GM19397 (cell line): ENCODE results near the gene ARHGAP27.
"Not testable (repeated sequence)": the region's sequence is repeated elsewhere in the genome, so short reads cannot be mapped to it uniquely, and the experiment has no call there.

ENCODE experiments used
- ATAC-seq: cut with Tn5 transposase; IDR thresholded peaks from one replicate; pipeline ENCODE4 v1.9.1; 2021; ENCODE audit warnings: mild to moderate bottlenecking, moderate library complexity; ENCODE audit not compliant: unreplicated experiment

The ARHGAP27 gene

GRCh38 chr17:45447650-45448049 lies 15.0 kb upstream of the ARHGAP27 start:
- ATAC-seq: not testable (repeated sequence)

DNA sequence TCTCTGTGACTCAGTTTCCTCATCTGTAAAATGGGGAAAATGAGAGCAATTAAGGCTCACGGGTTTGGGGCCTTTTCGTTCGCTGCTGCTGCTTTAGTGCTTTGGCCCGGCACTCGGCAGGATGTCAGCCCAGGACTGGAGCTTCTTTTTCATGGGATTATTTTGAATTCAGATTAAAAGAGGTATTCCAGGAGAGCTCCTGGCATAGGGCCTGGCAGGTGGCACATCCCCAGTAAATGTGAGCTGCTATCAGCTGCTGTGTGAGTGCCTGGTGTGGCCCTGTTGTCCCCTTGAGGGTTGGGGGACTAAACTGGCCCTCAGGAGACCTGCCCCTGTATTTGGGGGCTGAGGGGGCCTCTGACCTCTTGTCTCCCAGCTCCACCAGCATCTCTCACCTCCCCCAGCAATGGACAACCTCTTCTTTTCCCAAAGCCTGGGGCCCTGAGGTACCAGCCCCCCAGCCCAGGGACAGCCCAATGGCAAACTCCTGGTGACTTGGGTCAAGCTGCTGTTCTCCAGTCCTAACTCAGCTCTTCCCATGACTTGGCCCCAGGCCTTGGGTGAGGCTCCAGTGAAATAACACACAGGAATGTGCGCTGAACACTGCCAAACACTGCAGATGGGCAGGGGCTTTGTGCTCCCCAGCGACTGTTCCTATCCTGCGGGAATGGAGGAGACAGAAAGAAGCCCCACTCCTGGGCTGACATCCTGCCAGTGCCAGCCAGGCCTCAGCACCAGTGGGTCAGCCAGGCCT lies 14.4 kb upstream of the ARHGAP27 start:
- not testable (repeated sequence) for ATAC-seq

DNA sequence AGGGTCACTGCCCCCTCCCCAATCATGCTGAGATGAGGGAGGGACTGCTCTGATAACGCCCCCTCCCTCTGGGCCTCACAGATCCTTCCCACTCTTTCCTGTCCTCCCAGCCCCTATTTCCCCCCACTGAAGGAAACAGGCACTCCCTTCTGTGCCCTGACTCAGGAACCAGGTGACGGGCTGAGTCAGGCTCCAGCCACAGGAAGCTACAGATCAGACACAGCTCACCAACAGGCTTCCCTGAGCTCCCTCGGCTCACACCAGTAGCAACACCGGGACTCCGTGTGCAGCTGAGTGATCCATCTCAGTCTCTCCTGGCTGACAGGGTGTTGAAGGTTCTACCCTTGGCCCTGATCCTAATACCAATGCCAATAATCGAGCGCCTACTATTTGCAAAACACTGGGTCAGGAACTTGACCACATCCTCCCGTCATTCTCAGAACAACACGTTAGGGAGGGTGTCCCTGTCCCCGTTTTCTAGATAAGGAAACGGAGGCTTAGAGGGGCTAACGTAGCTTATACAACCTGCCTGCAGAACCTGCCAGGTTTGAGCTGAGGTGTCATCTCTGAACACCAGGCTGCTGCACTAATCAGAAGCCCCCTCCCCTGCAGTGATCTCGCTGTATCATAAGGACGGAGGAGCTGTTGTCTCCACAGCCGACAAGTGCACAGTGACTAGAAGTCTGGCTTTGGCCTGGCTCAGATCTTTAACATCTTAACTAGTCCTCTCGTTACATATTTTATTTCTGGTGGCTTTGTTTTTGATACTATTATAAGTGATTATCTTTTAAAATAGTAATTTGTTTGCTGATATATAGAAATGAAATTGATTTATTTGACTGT lies 13.5 kb upstream of the ARHGAP27 start:
- ATAC-seq: not testable (repeated sequence)

DNA sequence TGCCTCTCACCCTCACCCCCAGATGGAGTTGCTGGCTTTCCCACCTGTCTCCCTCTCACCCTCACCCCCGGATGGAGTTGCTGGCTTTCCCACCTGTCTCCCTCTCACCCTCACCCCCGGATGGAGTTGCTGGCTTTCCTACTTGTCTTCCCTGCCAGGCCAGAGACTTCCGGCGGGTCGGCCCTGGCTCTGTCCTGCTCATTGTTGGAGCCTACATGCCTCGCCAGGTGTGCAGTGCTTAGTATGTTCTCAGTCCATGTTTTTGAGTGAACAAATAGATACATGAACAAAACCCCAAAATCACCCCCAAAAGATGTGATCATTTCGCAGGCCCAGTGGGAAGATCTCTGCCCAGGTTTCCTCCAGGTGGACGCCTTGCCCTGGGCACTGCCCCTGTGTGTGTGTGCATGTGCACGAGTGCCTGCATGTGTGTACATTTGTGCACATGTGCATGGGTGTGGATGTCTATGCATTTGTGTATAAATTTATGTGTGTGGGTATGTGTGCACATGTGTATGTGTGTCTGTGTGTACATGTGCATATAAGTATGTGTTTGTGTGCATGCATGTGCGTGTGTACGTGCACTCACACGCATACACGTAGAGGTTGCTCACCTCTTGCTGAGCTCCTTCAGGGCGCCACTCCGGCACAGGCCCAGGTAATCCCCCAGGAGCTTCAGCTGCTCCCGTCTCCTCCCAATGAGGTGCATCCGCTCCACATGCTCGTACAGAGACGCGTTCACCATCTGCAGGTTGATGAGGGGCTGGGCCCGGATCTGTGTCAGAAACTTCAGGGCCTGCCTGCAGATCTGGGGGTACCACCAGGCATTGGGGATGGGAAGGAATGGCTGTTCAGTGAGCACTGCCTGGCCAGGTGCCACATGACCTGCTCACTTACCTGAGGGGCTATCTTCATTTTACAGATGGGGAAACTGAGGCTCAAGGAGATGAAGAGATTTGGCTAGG lies 12.5 kb upstream of the ARHGAP27 start:
- not testable (repeated sequence) for ATAC-seq

GRCh38 chr17:45444301-45444700 lies 11.6 kb upstream of the ARHGAP27 start:
- not testable (repeated sequence) for ATAC-seq

GRCh38 chr17:45443371-45444260 lies 10.9 kb upstream of the ARHGAP27 start:
- not testable (repeated sequence) for ATAC-seq

- no peak for ATAC-seq
Observed at GRCh38 chr17:45441526-45442310, 9.0 kb upstream of the ARHGAP27 start.

- ATAC-seq: not testable (repeated sequence)
Observed at GRCh38 chr17:45440839-45441515, 8.3 kb upstream of the ARHGAP27 start.

DNA sequence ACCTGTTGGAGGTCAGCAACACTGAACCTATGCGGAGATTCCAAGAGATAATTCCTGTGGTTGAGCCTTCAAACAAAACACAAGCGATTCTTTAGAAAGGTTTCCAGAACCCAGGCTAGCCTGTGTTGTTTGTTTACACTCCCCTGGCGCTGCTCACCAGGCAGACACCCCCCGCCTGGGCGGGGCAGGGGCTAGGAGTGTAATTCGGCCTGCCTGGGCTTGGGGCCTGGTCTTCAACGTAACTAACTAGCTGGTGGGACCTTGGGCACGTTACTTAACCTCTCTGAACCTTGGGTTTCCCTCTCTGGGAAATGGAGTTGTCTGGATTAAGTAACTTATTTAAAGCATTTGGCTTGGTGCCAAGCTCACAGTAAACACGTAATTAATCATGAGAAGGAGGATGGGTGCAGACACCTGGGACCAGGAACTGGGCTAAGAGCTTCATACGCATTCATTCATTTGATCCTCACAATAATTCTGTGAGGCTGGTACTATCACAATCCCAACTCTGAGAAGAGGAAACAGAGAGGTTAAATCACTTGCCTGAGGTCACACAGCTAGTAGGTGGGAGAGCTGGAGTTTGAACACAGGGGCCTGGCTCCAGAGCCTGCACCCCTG lies 7.6 kb upstream of the ARHGAP27 start:
- ATAC-seq: no peak

GRCh38 chr17:45438931-45439610 lies 6.4 kb upstream of the ARHGAP27 start:
- ATAC-seq: no peak

DNA sequence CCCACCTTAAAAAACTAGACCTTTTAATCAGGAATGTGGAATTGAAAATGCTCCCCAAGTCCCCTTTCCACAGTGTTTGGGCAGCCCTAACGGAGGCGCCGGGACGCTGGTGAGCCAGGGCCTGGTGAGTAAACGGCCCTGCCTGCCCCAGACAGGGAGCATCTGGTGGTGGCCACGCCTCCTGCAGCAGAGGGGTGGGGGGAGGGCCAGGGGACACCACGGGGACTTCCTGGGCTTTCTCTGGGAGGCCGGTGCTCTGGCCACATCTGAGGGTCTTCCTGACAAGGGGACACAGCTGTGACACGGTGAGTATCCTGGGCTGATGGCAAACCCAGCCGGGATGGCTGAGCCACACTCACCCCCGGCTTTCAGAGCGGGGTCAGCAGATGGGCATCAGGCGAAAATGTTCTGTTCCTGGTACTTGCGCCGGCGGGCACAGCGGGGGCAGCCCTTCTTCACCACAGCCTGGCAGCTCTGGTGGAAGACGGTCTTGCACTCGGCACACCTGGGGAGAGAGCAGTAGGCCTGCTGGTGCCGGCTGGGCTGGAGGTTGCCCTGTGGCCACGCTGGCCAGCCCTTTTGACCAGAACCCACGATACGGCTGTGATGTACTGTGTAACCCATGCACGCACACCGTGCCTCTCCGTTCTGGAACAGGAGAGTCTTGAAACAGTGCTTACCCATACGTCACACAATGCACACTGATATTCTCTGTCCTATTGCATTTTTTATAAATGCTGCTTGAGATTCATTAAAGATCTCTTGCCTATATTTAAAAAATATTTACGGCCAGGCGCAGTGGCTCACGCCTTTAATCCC lies 5.0 kb upstream of the ARHGAP27 start:
- ATAC-seq: no peak

DNA sequence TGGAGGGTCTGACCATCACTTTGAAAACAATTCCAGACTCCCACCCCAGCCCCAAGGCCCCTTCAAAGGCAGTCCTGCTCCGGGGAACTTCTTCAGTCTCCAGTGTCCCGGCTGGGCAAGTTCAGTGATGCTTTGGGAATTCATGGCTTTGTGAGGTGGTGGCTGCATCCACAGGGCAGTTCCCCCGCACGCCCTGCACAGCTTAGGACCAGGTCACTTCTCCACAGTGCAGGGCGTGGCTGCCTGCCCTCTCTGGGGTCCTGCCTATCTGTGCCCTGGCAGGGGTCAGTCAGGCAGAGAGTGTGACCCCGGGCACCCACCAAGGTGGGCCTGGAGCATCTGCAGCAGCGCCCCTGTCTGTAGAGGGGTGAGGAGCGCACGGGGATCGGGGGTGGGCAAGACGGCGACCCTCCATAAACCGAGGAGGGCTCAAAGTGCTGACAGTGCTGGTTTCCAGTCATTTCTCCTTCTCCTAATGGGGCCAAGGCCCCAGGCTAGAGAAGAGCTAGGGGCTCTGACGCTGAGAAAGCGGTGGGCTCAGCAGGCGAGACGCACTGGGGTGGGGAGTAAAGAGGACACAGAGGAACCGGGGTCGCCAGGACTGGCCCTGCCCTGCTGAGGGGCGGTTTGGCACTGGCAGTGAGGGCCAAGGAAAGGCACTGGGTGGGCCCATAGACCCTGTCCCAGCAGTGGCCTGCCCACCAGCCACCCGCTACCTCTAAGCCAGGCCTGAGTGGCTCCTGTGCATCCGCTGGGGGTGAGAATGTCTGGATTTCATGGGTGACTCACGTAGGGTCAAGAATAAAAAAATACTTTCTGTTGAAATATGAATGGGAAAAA lies 4.2 kb upstream of the ARHGAP27 start:
- no peak for ATAC-seq

DNA sequence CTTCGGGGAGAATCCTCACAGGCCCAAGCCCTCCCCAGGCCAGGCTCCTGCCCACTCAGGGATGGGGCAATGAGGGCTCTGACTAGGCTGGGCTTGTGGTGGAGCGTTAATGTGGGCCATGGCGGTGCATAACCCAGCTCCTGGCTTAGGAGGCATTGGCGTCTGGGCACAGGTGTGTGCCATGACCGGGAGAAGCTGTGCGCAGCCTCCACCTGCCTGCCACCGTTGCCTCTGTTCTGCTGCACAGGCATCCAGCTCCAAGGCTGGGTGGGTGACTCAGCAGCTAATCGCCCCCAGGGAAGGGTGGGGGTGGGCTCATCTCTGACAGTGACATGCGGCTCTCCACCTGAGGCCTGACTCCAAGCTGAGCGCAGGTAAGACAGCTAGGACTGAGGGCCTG lies 3.5 kb upstream of the ARHGAP27 start:
- no peak for ATAC-seq

GRCh38 chr17:45435481-45435880 lies 2.8 kb upstream of the ARHGAP27 start:
- no peak for ATAC-seq

GRCh38 chr17:45433159-45433535 lies 477 bp upstream of the ARHGAP27 start:
- no peak for ATAC-seq
